Skin epidermis (tissue), 12 donors: ENCODE measurements around the gene WDFY3.
"Not testable (repeated sequence)": the region's sequence is repeated elsewhere in the genome, so short reads cannot be mapped to it uniquely, and the experiment has no call there.

Experiments
- H3K27ac ChIP-seq, 21 experiments: fragments of 200-600 bp; sonication (generic) in 11 of 21; one replicate each; pipeline ENCODE4 v1.5.0; 2020; ENCODE audit warnings: mild to moderate bottlenecking in 3 of 21, inconsistent platforms in 2 of 21, moderate library complexity in 2 of 21
- H3K4me3 ChIP-seq, 7 experiments: fragments of 200-600 bp; sonication (generic) in 2 of 7; one replicate each; pipeline ENCODE4 v1.5.0; 2020; ENCODE audit warnings: inconsistent platforms in 2 of 7, mild to moderate bottlenecking in 2 of 7, moderate library complexity in 1 of 7

Gene WDFY3

DNA sequence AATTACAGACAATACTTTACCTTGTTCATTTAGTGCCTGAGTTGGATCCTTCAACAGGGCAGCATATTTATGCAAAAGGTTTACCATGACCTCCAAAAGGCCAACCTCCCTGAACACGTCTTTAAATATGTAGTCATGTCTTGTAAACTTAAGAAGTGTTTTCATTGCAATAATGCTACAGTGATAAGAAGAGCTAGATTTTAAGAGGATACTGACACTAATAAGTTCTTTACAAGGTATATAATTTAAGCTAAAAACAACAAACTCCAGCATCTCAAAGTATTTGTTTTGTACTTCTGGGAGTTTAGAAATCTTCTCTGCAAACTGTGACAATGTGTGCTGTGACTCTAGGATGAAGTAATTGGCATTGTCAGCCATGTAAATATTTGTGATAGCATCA is 145.4 kb downstream of the WDFY3 start:
- Histone ChIP-seq H3K27ac (no peak overlapping the region), H3K4me3 (no peak overlapping the region)

DNA sequence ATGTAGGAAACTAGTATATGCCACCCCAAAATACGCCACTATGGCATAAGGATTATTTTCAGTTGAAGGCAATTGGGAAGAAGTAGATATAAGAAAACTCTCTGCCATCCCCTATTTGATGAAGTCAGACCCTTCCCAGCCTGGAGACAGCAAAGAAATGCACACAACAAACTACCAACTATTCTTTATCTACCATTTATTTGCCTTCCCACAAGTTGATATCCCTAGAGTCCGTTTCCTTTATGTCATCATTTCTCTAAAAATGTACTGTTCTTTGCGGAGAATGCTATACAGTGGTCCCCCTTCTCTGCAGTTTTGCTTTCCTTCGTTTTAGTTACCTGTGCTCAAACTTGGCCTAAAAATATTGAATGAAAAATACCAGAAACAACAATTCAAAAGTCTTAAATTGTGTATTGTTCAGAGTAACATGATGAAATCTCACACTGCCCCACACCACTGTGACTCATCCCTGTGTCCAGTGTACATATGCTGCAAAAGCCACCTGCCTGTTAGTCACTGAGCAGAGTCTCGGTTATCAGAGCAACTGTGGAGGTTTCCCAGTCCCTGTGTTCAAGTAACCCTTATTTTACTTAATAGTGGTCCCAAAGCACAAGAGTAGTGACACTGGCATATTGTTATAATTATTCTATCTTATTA is 152.3 kb downstream of the WDFY3 start:
- no peak overlapping the region for H3K4me3 ChIP-seq
- no peak overlapping the region for H3K27ac ChIP-seq

DNA sequence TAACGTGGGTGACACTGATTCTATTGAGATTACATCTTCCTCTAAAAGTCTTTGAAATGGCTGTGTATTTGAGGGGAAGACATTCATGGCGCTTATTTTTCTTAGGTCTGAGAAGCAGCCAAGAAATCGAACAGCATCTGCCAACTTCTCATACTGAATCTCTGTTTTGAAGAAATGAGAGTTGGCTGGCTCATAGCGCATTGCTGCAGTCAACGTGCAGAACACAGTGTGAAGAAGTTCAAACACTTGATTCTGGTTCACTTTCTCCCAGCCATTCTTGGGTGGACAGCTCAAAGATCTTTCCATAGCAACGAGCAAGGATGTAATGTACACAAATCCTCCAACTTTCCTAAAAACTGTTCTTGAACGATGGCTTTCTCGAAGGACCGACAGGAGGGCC is 156.5 kb downstream of the WDFY3 start:
- H3K27ac ChIP-seq = no peak overlapping the region
- H3K4me3 ChIP-seq = no peak overlapping the region

DNA sequence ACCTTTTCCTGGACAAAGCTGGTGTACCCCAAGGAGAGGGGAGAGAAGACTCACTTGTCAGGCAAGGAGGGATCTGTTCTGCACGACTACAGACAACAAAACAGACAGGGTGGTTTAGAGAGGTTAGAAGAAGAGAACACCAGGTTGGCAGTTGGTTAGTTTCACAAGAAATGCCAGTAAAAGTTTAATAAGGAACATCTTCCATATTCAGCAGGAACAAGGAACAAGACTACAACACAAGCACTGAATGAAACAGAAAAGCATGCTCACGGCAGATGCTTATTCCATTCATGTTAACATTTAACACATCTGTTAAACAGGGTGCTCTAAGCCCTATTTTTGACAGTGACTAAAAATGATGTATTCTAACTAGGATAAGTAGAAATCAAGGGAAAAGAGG is 158.2 kb downstream of the WDFY3 start:
- no peak overlapping the region for H3K4me3 ChIP-seq
- no peak overlapping the region for H3K27ac ChIP-seq

DNA sequence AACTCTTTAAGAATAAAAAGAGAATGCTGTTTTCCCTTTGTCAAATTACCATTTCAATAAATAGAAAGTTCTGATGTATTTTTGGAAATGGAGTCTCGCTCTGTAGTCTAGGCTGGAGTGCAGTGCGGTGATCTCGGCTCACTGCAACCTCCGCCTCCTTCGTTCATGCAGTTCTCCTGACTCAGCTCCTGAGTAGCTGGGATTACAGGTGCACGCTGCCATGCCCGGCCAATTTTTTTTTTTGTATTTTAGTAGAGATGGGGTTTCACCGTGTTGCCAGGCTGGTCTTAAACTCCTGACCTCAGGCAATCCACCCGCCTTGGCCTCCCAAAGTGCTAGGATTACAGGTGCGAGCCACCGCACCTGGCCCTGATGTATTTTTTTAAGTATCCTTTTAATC is 159.9 kb downstream of the WDFY3 start:
- H3K4me3 ChIP-seq, H3K27ac ChIP-seq: not testable (repeated sequence)

DNA sequence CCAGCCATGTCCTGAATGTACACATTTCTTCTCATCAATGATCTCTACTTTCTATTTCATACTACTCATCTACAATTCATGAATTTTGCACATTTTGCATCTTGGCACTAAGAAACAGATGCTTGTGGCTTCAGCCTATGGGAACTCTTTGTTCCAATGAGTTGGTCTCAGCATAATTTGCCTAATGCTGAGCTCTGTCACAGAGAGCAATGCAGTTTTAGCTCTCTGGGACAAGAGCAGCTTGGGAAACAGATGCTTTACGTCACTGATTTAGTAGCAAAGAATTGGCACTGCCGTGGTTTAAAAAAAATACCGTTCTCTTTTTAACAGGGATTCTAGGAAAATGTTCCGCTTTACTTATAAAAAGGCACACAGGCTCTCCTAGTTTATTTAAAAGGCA is 162.4 kb downstream of the WDFY3 start:
- Histone ChIP-seq H3K27ac (no peak overlapping the region), H3K4me3 (no peak overlapping the region)

DNA sequence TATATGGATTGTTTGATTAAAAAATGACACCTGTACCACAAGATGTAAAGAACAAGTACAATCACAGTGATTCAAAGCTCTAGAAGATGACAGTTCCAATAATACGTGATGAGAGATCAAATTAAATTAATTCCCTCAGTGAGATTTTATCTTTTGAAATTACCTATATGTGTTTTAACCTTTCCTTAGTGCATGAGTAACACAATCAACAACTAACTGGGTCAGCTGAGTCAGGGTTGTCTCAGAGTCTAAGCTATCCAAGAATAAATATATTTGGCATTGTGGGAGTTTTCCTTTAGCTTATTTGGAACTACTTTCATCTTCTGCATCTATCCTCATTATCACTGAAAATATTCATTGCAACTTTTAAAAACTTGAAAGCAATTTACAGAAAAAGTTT is 162.8 kb downstream of the WDFY3 start:
- no peak overlapping the region for H3K4me3 ChIP-seq

DNA sequence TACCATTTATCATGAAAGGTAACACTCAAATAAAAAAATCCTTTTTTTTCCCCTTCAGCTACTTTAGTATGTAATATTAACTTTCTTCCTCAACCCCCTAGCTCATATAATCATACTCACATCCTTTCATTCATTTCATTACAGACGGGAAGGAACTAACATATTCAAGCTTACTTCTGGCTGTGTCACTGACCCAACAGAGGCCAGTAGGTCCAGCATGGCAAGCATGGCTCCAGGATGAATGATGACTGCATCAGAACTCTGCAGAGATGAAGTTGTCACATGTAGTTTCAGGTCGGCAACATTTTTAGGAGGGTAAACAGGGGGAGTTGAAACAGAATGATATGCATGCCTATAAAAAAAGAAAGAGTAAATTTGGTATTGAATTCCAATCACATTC is 163.4 kb downstream of the WDFY3 start:
- no peak overlapping the region for H3K4me3 ChIP-seq
- no peak overlapping the region for H3K27ac ChIP-seq

More for the DNA sequence above, 162.8 kb downstream of the WDFY3 start:
- H3K27ac ChIP-seq = no peak overlapping the region

DNA sequence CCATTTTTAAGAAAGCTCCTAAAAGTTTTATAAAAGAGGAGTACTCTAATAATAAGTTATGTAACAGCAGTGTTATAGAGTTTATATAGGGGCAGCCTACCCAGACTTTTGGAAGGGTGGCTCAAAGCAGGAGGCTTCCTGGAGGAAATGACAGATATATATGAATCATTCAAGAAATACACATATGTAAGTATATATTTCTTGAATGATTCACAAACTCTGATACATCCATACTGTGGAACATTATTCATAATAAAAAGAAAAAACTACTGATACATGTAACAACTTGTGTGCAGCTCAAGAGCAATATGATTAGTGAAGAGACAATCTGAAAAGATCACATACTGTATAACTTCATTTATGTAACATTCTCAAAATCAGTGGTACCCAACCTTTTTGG is 166.2 kb downstream of the WDFY3 start:
- no peak overlapping the region for H3K27ac ChIP-seq
- no peak overlapping the region for H3K4me3 ChIP-seq

DNA sequence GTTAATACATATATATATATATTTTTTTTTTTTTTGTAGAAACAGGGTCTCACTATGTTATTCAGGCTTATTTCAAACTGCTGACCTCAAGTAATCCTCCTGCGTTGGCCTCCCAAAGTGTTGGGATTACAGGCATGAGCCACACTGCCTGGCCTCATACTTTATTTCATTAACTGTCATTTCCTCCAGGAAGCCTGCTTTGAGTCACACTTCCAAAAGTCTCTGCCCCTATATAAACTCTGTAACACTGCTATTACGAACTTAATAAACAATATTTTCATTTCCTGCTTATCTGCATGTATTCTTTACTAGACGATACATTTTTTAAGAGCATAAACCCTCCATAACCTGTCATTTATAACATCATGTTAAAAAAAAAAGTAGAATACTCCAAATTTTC is 167.2 kb downstream of the WDFY3 start:
- no peak overlapping the region for H3K27ac ChIP-seq
- H3K4me3 ChIP-seq = no peak overlapping the region

DNA sequence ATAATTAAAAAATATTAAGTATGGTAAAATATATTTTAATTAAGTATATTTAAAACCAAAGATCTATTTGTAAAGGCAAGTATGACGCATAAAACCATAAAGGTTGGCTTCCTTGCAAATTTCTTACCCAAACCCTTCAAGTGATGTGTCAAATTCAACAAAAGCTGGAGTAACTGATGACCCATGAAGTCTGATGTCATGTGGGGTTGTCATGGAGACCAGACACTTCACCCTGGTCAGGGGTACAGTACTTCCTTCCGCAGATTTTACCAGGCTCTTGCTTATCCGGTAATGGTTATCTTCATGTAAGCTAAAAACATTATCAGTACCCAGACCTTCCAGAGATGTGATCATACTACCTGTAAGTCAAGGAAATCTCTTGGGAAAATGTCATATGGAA is 170.1 kb downstream of the WDFY3 start:
- no peak overlapping the region for H3K4me3 ChIP-seq

DNA sequence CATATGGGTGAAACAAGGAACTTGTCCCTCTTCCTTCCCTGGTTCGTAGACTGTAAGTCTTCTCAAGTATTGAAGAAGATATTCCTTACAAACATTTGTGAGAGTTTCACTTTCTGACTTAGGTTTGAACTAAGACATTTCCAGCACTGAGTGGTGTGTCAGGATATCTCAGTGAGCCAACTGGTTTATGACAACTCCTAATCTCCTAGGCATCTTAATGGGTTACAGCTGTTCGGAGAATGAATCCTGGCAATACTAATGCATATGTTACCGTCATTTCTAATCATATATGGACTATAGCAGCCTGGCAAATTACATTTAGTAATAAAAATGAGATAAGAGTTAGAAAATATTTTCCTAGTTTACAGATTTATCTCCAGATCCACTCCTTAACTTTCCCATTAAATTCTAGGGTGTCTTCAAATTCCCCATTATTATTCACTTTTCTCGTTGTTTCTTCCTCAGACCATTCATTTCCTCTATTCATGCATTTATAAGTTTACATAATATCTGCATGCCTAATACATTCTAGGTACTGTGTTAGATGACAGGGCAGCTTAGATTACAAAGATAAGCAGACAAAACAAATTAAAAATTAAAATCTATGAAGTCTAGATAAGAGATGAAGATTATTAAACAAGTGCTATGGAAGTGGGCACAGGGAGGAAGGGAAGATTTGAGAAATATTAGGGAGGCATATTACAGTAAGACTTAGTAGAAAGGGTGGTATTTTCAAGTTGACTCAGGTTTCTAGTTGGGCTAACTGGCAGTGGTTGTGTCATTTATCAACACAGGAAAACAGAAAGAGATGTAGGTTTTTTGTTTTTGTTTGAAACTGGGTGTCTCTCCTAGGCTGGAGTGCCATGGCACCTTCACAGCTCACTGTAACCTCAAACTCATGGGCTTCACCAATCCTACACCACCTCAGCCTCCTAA is 173.9 kb downstream of the WDFY3 start:
- H3K27ac ChIP-seq = no peak overlapping the region
- H3K4me3 ChIP-seq = no peak overlapping the region

More for the DNA sequence above, 170.1 kb downstream of the WDFY3 start:
- no peak overlapping the region for H3K27ac ChIP-seq

DNA sequence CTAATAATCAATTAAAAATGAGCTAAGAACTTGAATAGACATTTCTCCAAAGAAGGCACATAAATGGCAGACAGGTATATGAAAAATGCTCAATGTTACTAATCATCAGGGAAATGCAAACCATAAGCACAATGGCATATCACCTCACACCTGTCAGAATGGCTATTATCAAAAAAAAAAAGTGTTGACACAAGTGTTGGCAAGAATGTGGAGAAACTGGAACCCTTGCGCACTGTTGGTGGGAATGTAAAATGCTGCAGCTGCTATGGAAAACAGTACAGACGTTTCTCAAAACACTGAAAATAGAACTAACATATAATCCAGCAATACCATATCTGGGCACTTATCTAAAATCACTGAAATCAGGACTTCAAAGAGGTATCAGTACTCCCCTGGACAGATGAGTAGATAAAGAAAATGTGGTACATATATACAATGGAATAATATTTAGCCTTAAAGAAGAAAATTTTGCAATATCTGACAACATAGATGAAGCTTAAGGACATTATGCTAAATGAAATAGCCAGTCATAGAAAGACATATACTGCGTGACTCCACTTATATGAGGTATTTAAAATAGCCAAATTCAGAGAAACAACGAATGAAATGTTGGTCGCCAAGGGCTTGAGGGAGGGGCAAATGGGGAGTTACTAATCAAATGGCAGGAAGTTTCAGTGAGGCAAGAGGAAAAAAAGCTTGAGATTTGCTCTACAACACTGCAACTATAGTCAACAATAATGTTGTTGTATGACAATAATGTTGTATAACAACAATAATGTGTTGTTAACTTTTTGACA is 175.5 kb downstream of the WDFY3 start:
- Histone ChIP-seq H3K4me3 (no peak overlapping the region), H3K27ac (no peak overlapping the region)

DNA sequence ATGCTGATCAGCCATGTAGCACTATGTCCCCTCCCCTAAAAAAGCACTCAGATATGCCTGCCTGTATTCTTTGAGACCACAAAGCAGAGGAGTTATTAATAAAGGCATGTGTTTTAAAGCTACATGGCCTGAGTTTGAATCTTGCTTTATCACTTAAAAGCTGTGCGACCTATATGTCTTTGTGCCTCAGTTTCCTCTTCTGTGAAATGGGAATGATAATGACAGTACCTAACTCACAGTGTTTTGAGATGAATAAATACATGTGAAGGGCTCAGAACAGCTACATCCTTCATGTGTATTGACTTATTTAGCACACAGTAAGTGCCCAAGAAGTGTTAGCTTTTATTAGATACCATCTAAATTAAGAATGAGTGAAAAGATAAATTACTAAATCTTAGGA is 180.0 kb downstream of the WDFY3 start:
- Histone ChIP-seq H3K27ac (no peak overlapping the region), H3K4me3 (no peak overlapping the region)

DNA sequence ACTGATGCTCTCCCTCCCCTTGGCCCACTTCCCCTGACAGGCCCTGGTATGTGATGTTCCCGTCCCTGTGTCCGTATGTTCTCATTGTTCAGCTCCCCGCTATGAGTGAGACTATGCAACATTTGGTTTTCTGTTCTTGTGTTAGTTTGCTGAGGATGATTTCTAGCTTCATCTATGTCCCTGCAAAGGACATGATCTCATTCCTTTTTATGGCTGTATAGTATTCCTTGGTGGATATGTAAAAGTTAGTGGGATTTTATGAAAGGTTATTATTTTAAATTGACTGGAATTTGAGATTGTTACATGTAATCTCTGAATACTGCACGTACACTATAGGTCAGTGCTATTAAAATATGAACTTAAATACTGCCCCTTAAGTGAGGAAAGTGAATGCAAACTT is 184.0 kb downstream of the WDFY3 start:
- Histone ChIP-seq H3K27ac (no peak overlapping the region), H3K4me3 (no peak overlapping the region)

DNA sequence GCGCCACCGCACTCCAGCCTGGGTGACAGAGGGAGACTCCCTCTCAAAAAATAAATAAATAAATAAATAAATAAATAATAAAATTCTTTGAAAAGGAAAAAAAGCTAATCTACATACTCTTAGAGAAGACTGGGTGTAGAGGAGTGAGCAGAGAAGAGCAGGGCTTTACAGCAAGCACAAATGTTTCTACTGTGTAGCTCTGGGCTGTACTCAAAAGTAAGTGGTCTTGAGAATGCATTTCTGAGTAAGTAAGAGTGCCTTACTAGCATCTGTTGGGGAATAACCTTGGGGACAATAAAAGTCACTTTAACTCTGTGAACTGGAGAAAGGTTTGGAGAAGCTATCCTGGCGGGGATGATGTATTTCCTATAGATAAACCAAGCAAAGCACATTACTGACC is 185.8 kb downstream of the WDFY3 start:
- H3K27ac ChIP-seq = no peak overlapping the region
- H3K4me3 ChIP-seq = no peak overlapping the region

DNA sequence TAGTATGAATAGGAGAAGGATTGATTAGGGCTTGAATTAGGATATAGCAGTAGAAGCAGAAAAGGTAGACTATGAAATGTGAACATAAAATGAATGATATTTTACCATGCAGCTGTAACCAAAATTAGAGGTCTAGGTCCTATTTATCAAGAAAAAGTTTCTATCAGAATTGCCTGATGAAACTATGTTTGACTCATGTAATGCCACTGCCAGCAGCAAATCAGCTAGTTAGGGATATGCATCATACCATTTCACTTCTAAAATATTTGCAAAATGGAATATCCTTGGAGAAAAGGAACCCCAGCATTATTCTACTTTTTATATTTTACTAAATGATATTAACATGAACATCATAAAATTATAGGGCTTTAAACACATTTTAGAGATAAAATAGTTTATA is 188.4 kb downstream of the WDFY3 start:
- Histone ChIP-seq H3K4me3 (no peak overlapping the region), H3K27ac (no peak overlapping the region)

DNA sequence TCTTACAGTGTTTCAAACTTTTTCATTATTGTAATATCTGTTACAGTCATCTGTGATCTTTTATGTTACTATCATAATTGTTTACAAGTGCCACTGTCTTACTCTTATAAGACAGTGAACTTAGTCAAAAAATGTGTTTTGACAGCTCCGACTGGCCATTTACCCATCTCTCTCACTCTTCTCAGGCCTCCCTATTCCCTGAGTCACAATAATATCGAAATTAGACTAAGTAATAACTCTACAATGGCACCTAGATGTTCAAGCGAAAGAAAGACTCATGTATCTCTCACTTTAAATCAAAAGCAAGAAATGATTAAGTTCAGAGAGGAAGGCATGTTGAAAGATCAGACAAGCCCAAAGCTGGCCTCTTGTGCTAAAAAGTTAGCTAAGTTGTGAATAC is 199.3 kb downstream of the WDFY3 start:
- Histone ChIP-seq H3K4me3 (no peak overlapping the region), H3K27ac (no peak overlapping the region)

DNA sequence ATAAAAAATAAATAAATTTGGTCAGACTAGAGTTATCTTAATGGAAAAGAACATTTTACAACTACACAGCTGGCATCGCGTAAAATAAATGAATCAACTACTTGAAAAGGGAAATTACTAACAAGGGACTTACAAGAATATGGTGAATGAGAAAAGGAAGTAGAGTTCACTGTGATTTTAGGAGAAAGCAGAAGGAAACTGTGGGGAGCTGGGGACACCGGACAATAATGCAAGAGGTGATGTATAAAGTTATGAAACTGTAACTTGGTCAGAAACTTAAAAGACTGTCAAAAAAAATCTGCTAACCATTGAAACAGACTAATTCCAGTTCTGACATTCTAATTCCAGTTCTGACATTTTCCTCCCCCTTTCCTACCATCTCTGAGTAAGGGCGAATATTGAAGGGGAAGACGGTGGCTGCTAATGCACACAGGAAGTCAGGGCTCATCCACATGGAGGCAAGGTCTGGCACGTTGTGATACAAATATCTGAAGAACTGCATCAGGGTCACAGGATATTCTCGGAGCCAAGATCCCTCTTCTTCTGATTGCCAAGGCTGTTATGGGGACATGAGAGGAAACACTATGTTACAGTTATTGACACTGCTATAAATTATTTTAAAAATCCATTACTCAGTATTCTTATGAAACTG is 213.0 kb downstream of the WDFY3 start:
- Histone ChIP-seq H3K27ac (peak overlapping the region in 3 of 21 experiments; percentile 5 to 53 (median 16)), H3K4me3 (no peak overlapping the region)

DNA sequence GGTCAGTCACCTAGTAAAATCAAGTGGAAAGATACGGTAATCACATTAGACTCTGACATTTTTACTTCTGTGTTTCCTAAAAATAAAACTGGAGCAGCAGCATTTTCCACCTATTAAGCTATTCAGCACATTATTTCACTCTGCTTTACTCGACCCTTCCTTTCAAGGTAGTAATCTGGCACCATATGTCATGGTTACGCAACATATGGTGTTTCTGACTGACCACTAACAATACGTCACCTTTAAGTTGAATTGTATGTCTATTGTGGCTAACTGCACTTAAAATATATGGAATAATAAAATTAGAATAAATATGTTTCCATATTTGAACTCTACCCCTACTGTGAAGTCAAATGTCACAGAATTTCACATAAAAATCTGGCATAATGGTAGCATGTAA is 214.8 kb downstream of the WDFY3 start:
- no peak overlapping the region for H3K27ac ChIP-seq
- H3K4me3 ChIP-seq = no peak overlapping the region
